Purkinje cell (primary cell): Measurements from ENCODE around the gene KCNA4. TPM values are rescaled to one million over a fixed set of nuclear protein-coding genes. Genes with fewer than 3 reads are reported as not detected.

ENCODE experiments used
- polyA plus RNA-seq: library from polyadenylated mRNA; unstranded; fragments of >200 nt; fragmentation: Nextera tagmentation; gene quantifications from 2 replicates; pipeline ENCODE4 v1.2.1, GENCODE V29; 2014

KCNA4 gene
- polyA plus RNA-seq: 0.31 TPM in 1 of 2 replicates, not detected in the other

DNA sequence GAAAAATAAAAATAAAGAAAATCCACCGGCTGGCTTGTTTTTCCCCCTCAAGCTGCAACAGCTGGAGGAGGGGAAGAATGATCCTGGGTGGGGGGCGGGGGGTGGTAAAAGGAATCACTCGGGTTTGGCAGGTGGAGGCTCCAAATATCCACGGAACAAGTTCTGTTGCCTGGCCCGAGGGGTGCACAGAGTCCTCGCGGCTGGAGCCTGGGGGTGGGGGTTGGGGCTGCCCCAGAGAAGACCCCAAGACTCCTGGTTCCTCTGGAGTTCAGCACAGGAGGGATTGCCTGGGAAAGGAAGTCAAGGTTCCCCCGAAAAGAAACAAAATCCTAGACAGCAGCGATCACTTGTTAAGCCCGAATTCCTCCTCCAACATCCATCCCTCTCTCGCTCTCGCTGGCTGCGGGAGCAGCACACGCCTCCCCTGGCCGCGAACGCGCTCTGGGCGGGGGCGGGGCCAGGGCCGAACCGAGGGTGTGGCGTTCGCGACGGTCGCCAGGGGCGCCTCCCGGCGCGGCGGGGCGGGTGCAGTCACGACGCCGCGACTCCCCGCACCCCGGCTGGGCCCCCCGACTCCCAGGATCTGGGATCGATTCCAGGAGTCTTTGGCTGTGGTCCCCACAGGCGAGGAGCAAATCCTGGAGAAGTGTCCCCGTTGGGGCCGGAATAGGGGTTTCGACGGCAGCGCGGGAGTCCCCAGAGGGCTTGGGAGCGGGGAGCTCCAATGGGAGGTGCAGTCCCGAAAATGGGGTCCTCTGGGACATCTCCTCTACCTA, at the start of gene KCNA4:
TSS of gene KCNA4 (minus strand) at position 443 of the 776 bp plus-strand sequence. CDS start 4,352 bp downstream, outside the sequence.

Other genes with a start within 250 kb of the KCNA4 start
- gene FSHB, start 214.0 kb upstream of the KCNA4 start, polyA plus RNA-seq: not detected in 2 replicates